HepG2 (cell line): Measurements from ENCODE around the gene WSB1. TPM values are rescaled to one million over a fixed set of nuclear protein-coding genes. Genes with fewer than 3 reads are reported as not detected.

Experiments used
- CHD2 ChIP-seq: IDR thresholded peaks from 2 replicates; pipeline ENCODE4 v1.6.1; 2011; ENCODE audit warnings: low read depth, low read length, improper control_type of control experiment
- CREB1 ChIP-seq, 2 experiments: fragments of 450-650 bp in 1 of 2; IDR thresholded peaks; 2 replicates each; pipeline ENCODE4 v1.6.1; 2016 to 2017; ENCODE audit warnings: control low read depth in 1 of 2, mild to moderate bottlenecking in 1 of 2, missing compliant biosample characterization in 1 of 2, missing genetic modification characterization in 1 of 2
- GRHL1 ChIP-seq: sonication (generic); formaldehyde crosslinking; conservative IDR thresholded peaks from 2 replicates; pipeline ENCODE4 v1.8.0; 2022; ENCODE audit warnings: missing genetic modification reagents
- MAFG ChIP-seq: sonication (generic); formaldehyde crosslinking; IDR thresholded peaks from 2 replicates; pipeline ENCODE4 v1.5.1; 2020; ENCODE audit warnings: mild to moderate bottlenecking, missing genetic modification reagents
- MXD4 ChIP-seq: IDR thresholded peaks from 2 replicates; pipeline ENCODE4 v1.6.1; 2016; ENCODE audit warnings: mild to moderate bottlenecking, missing biosample characterization, missing genetic modification reagents
- MYNN ChIP-seq: sonication (generic); formaldehyde crosslinking; IDR thresholded peaks from 2 replicates; pipeline ENCODE4 v1.4.0; 2020; ENCODE audit warnings: mild to moderate bottlenecking, low read depth, missing genetic modification reagents
- NCOA2 ChIP-seq: sonication (generic); formaldehyde crosslinking; IDR thresholded peaks from 2 replicates; pipeline ENCODE4 v1.8.0; 2022; ENCODE audit warnings: inconsistent platforms
- NKX3-1 ChIP-seq: sonication (generic); formaldehyde crosslinking; IDR thresholded peaks from 2 replicates; pipeline ENCODE4 v1.5.0; 2020; ENCODE audit warnings: missing genetic modification reagents
- THRA ChIP-seq: sonication (generic); formaldehyde crosslinking; IDR thresholded peaks from 2 replicates; pipeline ENCODE4 v1.4.0; 2020; ENCODE audit warnings: missing genetic modification reagents, borderline replicate concordance
- XRCC5 ChIP-seq: fragments of 200-400 bp; formaldehyde crosslinking; optimal IDR thresholded peaks from 2 replicates; pipeline ENCODE3; 2017; ENCODE audit warnings: mild to moderate bottlenecking, low read length
- ZBTB2 ChIP-seq: sonication (generic); formaldehyde crosslinking; IDR thresholded peaks from 2 replicates; pipeline ENCODE4 v1.8.0; 2022; ENCODE audit warnings: low read depth, missing genetic modification reagents
- ZBTB7A ChIP-seq: sonication (generic); formaldehyde crosslinking; IDR thresholded peaks from 2 replicates; pipeline ENCODE4 v1.8.0; 2022; ENCODE audit warnings: mild to moderate bottlenecking, missing genetic modification reagents
- ZNF333 ChIP-seq: sonication (generic); formaldehyde crosslinking; IDR thresholded peaks from 2 replicates; pipeline ENCODE4 v1.4.0; 2020; ENCODE audit warnings: mild to moderate bottlenecking, missing genetic modification reagents, borderline replicate concordance
- ZNF83 ChIP-seq: sonication (generic); formaldehyde crosslinking; IDR thresholded peaks from 2 replicates; pipeline ENCODE4 v1.4.0; 2020; ENCODE audit warnings: missing genetic modification reagents, mild to moderate bottlenecking, borderline replicate concordance
- ZSCAN30 ChIP-seq: sonication (generic); formaldehyde crosslinking; IDR thresholded peaks from 2 replicates; pipeline ENCODE4 v1.5.0; 2020; ENCODE audit warnings: mild to moderate bottlenecking, missing genetic modification reagents
- polyA plus RNA-seq, 8 experiments: library from polyadenylated mRNA; depleted of rRNA in 3 of 8; stranded (reverse) in 7 of 8; unstranded in 1 of 8; fragments of >200 nt; fragmentation: Illumina TruSeq in 4 of 8; extraction: Trizol in 4 of 8; gene quantifications; 2 replicates each; pipeline versions ENCODE4 v1.2.1 to v1.2.3, GENCODE V29; 2011 to 2016; ENCODE audit warnings: low read depth in 4 of 8, missing spikeins in 1 of 8, mixed read lengths in 1 of 8; ENCODE audit not compliant: insufficient read depth in 1 of 8
- total RNA-seq, 5 experiments: library from RNA; depleted of rRNA; stranded (reverse); fragments of >200 nt; fragmentation: Illumina TruSeq; extraction: Trizol; gene quantifications; 2 replicates each; pipeline ENCODE4 v1.2.3, GENCODE V29; 2016; ENCODE audit warnings: low read depth in 1 of 5
- TF ChIP-seq, protein P1 (sequence below): sonication (generic); formaldehyde crosslinking; IDR thresholded peaks from 2 replicates; pipeline ENCODE4 v1.4.0; 2020; ENCODE audit warnings: missing genetic modification reagents
- TF ChIP-seq, protein P2 (sequence below): sonication (generic); formaldehyde crosslinking; IDR thresholded peaks from 2 replicates; pipeline ENCODE4 v1.5.1; 2020; ENCODE audit warnings: mild to moderate bottlenecking, moderate library complexity, missing genetic modification reagents
- TF ChIP-seq, protein P3 (sequence below): sonication (generic); formaldehyde crosslinking; IDR thresholded peaks from 2 replicates; pipeline ENCODE4 v1.4.0; 2020; ENCODE audit warnings: missing genetic modification reagents

Gene WSB1
- total and polyA plus RNA-seq, 2 of the 13 experiments (the other 11 are each of a cell fraction or from before 2014, with no cell fraction given): 81.3 to 294 TPM

- TF ChIP-seq, protein P1, sequence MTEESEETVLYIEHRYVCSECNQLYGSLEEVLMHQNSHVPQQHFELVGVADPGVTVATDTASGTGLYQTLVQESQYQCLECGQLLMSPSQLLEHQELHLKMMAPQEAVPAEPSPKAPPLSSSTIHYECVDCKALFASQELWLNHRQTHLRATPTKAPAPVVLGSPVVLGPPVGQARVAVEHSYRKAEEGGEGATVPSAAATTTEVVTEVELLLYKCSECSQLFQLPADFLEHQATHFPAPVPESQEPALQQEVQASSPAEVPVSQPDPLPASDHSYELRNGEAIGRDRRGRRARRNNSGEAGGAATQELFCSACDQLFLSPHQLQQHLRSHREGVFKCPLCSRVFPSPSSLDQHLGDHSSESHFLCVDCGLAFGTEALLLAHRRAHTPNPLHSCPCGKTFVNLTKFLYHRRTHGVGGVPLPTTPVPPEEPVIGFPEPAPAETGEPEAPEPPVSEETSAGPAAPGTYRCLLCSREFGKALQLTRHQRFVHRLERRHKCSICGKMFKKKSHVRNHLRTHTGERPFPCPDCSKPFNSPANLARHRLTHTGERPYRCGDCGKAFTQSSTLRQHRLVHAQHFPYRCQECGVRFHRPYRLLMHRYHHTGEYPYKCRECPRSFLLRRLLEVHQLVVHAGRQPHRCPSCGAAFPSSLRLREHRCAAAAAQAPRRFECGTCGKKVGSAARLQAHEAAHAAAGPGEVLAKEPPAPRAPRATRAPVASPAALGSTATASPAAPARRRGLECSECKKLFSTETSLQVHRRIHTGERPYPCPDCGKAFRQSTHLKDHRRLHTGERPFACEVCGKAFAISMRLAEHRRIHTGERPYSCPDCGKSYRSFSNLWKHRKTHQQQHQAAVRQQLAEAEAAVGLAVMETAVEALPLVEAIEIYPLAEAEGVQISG (CRISPR knock-in tag): peak; percentile 88
- 0 out of 2 replicates have a peak, but pooled peaks have one; percentile 44 for TF ChIP-seq MXD4 (CRISPR knock-in tag)
- TF ChIP-seq ZBTB7A (CRISPR knock-in tag): no peak
- TF ChIP-seq ZSCAN30 (CRISPR knock-in tag): 0 out of 2 replicates have a peak, but pooled peaks have one; percentile 20
- peak; percentile 91 for TF ChIP-seq XRCC5
- no peak; the same call in 1 of the 2 replicates for TF ChIP-seq NKX3-1 (CRISPR knock-in tag)
- peak; percentile 83 for TF ChIP-seq ZNF333 (CRISPR knock-in tag)
- TF ChIP-seq, protein P2, sequence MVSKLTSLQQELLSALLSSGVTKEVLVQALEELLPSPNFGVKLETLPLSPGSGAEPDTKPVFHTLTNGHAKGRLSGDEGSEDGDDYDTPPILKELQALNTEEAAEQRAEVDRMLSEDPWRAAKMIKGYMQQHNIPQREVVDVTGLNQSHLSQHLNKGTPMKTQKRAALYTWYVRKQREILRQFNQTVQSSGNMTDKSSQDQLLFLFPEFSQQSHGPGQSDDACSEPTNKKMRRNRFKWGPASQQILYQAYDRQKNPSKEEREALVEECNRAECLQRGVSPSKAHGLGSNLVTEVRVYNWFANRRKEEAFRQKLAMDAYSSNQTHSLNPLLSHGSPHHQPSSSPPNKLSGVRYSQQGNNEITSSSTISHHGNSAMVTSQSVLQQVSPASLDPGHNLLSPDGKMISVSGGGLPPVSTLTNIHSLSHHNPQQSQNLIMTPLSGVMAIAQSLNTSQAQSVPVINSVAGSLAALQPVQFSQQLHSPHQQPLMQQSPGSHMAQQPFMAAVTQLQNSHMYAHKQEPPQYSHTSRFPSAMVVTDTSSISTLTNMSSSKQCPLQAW (CRISPR knock-in tag): peak; percentile 91
- peak; percentile 67; the same call in 1 of the 2 replicates for TF ChIP-seq THRA
- TF ChIP-seq ZBTB2 (CRISPR knock-in tag): no peak
- TF ChIP-seq NCOA2: peak; percentile 60
- TF ChIP-seq ZNF83 (CRISPR knock-in tag): no peak
- no peak for TF ChIP-seq MYNN (CRISPR knock-in tag)
- 0 out of 2 replicates have a peak, but pooled peaks have one; percentile 8 for TF ChIP-seq CHD2
- peak; percentile 53 for TF ChIP-seq CREB1 (IDR thresholded peaks at IDR 0.05)
- TF ChIP-seq CREB1 (CRISPR knock-in tag; IDR thresholded peaks at IDR 0.05): no peak
- no peak for TF ChIP-seq GRHL1 (CRISPR knock-in tag)
- TF ChIP-seq MAFG (CRISPR knock-in tag): no peak
- TF ChIP-seq, protein P3, sequence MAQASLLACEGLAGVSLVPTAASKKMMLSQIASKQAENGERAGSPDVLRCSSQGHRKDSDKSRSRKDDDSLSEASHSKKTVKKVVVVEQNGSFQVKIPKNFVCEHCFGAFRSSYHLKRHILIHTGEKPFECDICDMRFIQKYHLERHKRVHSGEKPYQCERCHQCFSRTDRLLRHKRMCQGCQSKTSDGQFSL (CRISPR knock-in tag): no peak
These were observed 38.8 kb downstream of the WSB1 start (continued) for GRCh38 chr17:27332485-27333409.
